T-helper 22 cell (primary cell): ENCODE measurements around the gene OSM.
A peak's percentile ranks its signal among the peaks of the same experiment; 100 is the strongest.
"Not testable (repeated sequence)": the region's sequence is repeated elsewhere in the genome, so short reads cannot be mapped to it uniquely, and the experiment has no call there.

Experiments used
- DNase-seq: peaks from one replicate; pipeline ENCODE4 v3.0.0-alpha.2; 2020; ENCODE audit warnings: low read depth

OSM gene

DNA sequence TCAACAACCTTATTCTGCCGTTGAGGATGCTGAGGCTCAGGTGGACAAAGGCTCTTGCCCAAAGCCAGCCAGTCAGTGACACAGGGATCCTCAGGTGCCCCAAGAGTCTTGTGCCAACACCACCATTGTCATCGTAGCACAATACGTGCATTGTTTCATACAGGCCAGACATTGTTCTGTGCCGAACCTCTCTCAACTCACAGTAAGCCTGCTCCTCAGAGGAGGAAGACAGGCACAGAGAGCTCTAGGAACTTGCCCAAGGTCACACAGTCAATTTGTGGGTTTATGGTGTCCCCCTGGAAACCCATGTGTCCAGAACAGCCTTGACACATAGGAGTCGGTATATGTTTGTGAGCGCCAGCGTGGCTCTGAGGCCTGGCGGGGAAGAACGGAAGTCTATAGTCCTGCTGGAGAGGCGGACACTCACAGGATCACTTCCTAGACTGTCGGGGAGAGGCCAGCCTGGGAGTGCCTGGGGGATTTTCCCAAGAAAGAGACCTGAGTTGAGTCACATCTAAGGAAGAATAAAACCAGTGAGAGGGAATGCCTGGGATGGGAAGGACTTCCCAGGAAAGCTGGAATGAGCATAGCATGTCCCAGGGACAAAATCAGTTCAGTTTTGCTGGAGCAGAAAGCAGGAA lies 40.3 kb downstream of the OSM start:
- DNase-seq, result no peak

DNA sequence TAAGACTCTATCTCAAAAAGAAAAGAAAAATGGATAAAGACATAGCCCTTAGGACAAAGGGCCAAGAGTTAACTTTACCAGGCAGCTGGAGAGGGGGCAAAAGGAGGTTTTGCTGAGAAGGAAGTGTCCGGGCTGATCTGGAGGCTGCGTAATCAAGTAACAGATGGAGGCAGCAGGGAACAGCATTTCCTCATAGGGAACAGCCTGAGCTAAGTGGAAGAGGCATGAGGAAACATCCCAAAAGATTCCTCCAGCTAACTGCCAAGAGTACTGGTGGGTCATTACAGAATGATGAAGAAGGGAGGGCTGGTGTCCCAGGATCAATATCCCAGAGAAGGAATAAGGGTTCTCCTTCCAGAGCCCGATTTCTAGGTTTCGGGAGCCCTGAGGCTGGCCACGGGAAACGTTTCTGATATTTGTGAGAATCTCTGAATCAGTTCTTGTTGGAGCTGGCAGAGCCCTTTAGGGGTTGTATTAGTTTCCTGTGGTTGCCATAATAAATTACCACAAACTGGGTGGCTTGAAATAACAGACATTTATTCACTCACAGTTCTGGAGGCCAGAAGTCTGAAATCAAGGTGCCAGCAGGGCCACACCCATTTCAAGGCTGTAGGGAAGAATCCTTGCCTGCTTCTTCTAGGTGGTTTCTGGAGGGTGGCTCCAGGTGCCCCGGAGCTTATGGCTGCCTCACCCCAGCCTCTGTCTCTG lies 41.3 kb downstream of the OSM start:
- DNase-seq, result no peak

DNA sequence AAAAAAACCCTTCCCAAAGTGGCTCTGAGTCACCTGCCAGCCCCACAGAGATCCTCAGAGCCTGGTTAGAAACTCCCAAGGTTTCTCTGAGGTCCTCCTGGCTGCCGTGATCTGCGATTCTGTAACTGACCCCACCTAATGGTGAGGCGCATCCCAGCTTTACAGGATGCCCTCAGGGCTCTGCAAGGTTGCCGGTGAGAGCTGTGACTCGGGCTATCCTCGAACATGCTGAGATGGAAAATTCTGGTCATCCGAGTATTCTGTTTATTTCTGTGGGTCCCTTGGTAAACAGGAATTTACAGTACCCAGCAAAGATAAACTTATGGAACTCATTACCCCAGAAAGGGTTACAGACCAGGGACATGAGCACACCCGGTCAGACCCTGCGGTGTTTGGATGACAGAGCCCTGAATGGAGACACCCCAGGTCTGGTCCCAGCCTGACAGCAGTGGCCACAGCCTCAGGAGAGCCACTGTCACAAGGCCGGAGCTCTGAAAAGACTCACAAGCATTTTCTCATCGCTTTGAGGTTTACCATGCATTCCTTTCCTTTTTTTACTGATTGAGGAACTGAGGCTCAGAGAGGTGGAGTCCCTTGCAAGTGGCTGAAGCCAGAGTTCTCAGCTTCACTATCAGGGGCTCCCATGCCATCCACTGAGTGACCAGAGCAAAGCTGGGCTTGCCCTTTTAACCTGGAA lies 42.3 kb downstream of the OSM start:
- DNase-seq, result no peak

DNA sequence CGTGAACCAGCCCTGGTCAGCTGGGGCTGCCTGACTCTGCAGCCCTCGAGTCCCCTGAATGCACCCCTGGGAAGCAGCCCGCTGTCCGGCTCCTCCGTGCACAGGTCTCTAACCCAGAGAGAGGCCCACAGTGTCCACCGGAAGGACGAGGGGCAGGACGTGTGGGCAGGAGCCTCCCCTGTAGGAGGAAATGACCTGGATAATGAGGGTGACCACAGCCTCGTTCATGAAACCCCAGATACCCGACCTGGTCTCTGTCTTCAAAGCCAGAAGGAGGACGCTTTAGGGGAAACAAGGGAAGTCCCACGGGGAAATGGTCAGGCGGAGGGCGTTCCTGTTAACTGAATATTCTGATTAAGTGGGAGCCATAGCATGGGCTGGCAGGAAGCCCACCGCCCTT lies 43.3 kb downstream of the OSM start:
- no peak for DNase-seq

DNA sequence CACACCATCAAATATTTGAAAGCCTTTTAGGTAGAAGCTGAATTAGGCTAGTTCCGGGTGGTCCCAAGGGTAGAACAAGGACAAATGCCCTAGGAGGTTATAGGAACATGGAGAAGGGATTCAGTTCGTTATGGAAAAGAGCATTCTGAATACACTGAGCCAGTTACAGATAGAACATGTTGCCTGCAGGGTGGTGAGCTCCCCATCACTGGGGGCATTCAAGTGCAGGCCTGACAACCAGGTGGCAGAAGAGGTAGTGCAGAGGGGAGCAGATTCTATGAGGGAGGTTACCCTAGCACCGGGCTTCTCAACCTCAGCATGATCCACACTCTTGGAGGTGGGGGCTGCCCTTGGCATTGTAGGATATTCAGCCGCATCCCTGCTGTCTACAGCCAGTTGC lies 44.3 kb downstream of the OSM start:
- DNase-seq, result no peak

DNA sequence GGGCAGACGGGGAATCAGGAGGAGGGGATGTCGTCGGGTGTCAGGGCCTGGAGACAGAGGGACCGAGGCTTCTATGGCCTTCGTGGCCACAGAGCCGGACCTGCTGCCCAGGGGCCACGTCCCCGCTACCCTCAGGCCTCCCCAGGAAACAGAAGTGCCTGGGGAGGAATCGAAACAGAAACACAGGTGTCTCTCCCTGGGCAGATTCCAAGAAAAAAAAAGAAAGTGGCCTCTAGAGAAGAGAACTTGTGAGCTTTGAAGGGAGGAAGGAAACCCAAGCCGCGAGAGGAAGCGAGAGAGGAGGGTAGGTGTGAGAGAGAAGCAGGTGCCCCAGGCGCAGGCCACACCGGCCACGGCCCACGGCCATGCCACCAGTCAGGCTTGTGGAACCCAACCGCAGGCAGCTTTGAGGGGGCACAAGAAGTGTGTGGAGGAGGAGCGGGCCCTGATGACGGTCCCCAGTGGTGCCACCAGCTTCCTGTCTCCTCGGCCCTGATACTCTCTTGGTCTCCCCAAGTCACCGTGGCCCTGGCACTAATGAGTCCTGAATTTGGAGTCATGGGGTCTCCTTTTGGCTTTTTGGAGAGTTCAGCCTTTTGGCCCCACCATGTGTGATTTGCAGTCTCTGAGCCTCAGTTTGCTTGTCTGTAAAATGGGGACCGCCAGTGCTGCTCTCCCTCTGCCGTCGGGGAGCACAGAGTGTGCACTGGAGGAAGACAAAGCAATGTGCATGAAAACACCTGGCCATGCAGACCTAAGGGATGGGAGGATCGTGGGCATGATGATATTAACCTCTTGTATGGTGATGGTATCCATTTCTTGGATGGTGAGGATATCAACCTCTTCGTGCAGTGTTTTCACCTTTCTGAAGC lies 45.3 kb downstream of the OSM start:
- peak; percentile 13 for DNase-seq

DNA sequence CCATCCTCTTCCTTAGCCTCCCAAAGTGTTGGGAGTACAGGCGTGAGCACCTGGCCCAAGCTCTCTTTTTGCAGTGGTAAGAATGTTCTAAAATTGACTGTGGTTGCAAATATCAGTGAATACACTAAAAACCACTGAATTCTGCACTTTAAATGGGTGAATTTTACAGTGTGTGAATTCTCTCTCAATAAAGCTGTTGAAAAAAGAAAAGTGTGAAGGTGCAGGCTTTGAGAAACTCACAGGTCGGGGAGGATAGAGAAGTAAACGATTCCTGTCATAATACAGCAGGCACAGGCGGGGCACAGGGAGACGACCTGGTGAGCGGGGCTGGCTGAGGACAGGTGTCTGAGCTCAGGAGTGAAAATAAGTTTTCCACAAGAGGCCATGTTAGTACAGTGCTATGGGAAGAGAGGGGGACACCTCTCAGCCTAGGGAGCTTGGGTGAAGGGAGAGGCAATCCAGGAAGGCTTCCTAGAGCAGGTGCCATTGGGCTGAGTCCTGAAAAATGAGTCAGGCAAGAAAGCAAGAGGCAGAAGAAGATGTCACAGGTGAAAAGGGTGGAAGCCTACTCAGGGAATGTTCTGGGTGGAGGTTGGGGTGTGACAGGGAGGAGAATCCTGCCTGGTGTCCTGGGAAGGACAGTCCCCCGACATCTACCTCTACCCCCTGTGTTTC lies 46.2 kb downstream of the OSM start:
- DNase-seq, result no peak

DNA sequence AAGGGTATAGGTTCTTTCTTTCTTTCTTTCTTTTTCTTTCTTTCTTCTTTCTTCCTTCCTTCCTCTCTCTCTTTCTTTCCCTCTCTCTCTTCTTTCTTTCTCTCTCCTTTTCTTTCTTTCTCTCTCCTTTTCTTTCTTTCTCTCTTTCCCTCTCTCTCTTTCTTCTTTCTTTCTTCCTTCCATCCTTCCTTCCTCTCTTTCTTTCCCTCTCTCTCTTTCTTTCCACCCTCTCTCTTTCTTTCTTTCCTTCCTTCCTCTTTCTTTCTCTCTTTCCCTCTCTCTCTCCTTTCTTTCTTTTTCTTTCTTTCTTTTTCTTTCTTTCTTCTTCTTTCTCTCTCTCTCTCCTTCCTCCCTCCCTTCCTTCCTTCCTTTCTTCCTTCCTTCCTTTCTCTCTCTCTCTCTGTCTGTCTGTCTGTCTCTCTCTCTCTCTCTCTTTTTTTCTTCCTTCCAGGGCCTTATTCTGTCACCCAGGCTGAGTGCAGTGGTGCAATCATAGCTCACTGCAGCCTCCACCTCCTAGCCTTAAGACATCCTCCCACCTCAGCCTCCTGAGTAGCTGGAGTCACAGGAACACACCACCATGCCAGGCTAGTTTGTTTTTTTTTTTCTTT lies 46.9 kb downstream of the OSM start:
- DNase-seq, result no peak

DNA sequence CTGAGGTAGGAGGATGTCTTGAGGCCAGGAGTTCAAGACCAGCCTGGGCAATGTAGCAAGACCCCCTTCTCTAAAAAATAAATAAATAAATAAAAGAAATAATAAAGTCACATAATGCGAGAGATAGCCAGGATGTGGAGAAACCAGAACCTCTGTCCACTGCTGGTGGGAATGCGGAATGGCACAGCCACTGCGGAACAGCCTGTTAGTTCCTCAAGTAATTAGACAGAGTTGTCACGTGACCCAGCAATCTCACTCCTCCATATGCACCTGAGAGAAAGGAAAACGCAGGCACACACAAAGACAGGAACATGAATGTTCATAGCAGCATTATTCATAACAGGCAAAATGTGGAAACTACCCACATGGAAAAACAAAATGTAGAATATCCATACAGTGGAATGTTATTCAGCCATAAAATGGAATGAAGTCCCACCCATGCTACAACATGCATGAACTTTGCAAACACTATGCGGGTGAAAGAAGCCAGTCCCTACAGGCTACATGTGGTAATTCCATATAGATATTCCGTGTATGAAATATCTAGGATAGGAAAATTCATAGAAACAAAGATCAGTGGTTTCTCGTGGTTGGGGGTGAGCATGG lies 47.5 kb downstream of the OSM start:
- no peak for DNase-seq

DNA sequence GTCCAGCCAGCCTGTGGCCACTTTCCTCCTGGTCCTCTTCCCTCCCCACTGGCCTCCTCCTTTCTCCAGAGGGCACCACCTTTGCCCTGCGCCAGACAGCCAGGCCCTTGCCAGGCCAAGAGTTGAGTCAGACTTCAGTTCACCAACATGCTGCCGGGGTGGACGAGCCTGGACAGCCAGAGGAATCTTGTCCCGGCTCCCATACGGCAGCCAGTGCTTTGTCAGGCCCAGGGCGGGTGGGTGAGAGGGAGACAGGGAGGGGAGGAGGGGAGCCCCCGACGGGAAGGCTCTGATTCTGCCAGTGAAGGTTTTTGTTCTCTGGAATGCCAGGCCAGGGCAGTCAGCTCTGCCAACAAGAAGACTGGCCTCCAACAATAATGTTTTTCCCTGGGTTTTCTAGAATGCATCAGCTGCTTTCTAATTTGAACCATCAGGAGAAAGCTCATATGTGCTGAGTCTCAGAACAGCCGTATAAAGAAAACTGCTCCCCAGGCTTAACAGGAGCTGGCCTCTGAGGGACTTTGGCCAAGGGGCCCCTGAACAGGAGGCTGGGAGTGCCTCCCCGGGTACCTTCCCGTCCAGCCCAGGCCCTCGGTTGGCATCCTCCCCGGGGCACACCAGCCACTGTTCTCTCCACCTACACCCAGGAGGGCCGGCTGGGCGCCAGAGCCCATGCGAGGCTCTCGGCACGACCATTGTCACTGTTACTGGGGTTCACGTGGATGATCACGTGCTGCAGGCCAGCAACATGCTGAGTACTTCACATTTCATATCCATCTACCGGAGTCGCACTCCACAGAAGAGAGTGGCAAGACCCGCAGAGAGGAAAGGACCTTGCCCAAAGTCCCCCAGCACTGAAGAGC lies 48.7 kb downstream of the OSM start:
- no peak for DNase-seq

DNA sequence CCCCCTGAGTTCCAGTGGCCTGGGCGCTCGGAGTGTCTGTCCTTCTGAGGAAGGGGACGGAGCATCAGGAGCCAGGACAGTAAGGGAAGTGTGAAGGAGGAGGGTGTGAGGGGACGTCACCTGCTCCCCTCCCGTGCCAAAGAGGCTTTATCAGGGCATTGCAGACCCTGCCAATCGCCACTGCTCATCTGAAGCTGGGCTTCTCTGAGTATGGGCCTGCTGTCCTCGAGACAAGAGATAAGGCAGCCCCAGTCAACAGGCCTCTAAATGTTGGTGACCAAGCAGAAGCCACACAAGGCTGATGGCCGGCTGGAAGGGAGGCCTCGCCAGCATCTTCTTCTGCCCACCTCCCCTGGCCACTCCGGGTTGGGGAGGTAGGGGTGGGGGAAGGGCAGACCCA lies 49.9 kb downstream of the OSM start:
- no peak for DNase-seq

DNA sequence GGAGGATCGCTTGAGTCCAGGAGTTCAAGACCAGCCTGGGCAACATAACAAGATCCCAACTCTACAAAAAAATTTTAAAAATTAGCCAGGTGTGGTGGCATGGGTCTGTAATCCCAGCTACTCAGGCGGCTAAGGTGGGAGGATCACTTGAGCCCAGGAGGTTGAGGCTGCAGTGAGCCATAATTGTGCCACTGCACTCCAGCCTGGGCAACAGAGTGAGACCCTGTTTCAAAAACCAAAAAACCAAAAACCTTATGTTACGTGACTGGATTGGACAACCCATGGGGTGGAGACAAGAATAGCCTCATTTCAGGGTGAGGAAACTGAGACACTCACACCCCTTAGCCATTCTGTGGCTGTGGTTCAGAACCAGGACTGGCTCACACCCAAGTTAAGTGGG lies 50.4 kb downstream of the OSM start:
- not testable (repeated sequence) for DNase-seq

DNA sequence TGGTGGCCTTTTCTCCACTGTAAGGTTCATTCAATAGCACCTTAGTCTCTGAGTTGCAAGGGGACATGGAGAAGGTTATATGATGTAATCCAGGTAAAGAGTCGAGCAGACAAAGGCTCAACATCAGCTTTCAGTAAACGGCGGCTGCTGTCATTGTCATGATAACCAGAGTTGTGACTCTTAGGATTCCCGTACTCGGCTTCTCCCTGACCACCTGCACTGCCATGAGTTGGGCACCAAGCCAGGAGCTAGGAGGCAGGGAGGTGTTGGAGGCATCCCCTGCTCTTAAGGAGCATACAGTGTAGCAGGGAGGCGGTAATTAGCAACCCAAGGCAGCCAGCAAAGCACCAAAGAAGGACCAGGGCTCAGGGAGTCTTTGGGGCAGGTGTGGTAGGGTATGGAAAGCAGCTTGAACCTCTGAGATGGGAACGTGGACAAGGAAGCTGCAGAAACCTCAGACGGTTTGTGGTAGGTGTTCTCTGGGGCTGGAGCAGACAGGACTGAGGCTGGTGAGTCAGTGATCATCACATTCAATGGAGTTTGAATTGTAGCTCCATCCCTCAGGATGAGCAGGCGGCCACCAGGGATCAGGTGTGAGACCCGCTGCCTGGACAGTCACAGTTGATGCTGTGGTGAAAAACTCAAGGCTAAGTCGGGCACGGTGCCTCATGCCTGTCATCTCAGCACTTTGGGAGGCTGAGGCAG lies 51.8 kb downstream of the OSM start:
- DNase-seq, result no peak

DNA sequence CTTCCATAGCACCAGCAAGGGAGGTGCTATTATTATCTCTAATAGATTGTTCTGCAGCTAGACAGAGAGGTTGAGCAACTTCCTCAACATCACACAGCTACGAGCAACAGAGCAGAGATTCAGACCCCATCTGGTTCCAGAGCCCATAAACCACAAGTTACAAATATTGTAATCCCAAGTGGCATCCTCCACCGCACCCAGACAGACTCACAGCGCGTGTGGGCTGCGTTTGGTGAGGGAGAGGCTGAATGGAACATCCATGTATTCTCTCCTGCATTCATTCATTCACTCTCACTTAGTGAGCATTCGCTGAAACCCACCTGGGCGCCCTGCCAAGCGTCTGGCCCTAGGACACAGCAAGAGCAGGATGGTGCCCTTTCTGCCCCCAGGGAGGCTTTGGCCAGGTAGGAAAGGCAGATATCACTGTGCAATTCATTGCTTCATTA lies 53.6 kb downstream of the OSM start:
- no peak for DNase-seq
